GM18907 (cell line): Measurements from ENCODE around the gene RPRD1A.
"Not testable (repeated sequence)": the region's sequence is repeated elsewhere in the genome, so short reads cannot be mapped to it uniquely, and the experiment has no call there.

Experiments
- ATAC-seq: cut with Tn5 transposase; IDR thresholded peaks from one replicate; pipeline ENCODE4 v1.9.1; 2021; ENCODE audit warnings: mild to moderate bottlenecking, moderate library complexity; ENCODE audit not compliant: unreplicated experiment

The RPRD1A gene

GRCh38 chr18:36034299-36034895 lies 33.0 kb downstream of the RPRD1A start:
- ATAC-seq = no peak

GRCh38 chr18:36031903-36032302 lies 35.5 kb downstream of the RPRD1A start:
- no peak for ATAC-seq

GRCh38 chr18:36031407-36031806 lies 36.0 kb downstream of the RPRD1A start:
- no peak for ATAC-seq

GRCh38 chr18:36028859-36029258 lies 38.5 kb downstream of the RPRD1A start:
- no peak for ATAC-seq

- ATAC-seq = no peak
Measured at GRCh38 chr18:36025025-36025424, 42.3 kb downstream of the RPRD1A start.

- ATAC-seq = not testable (repeated sequence)
Measured at GRCh38 chr18:36024241-36024640, 43.1 kb downstream of the RPRD1A start.

GRCh38 chr18:36023336-36023735 lies 44.0 kb downstream of the RPRD1A start:
- ATAC-seq = no peak

GRCh38 chr18:36020174-36020711 lies 47.1 kb downstream of the RPRD1A start:
- ATAC-seq = no peak

- peak; percentile 10 for ATAC-seq
Measured at GRCh38 chr18:36017232-36017631, 50.1 kb downstream of the RPRD1A start.

- peak; percentile 94 for ATAC-seq
Measured at GRCh38 chr18:36015629-36016028, 51.7 kb downstream of the RPRD1A start.

GRCh38 chr18:36012891-36013290 lies 54.5 kb downstream of the RPRD1A start:
- no peak for ATAC-seq

GRCh38 chr18:36009214-36009613 lies 58.1 kb downstream of the RPRD1A start:
- ATAC-seq = no peak

GRCh38 chr18:36006997-36007396 lies 60.4 kb downstream of the RPRD1A start:
- no peak for ATAC-seq

- ATAC-seq = no peak
Measured at GRCh38 chr18:35999925-36000324, 67.4 kb downstream of the RPRD1A start.

- ATAC-seq = no peak
Measured at GRCh38 chr18:35998967-35999366, 68.4 kb downstream of the RPRD1A start.

- ATAC-seq = no peak
Measured at GRCh38 chr18:35993013-35993412, 74.3 kb downstream of the RPRD1A start.

GRCh38 chr18:35991696-35992095 lies 75.7 kb downstream of the RPRD1A start:
- ATAC-seq = no peak

GRCh38 chr18:35983818-35984217 lies 83.5 kb downstream of the RPRD1A start:
- no peak for ATAC-seq

- ATAC-seq = no peak
Measured at GRCh38 chr18:35983147-35983546, 84.2 kb downstream of the RPRD1A start.

- no peak for ATAC-seq
Measured at GRCh38 chr18:35982409-35983114, 84.8 kb downstream of the RPRD1A start.

GRCh38 chr18:35979112-35979511 lies 88.2 kb downstream of the RPRD1A start:
- no peak for ATAC-seq

- no peak for ATAC-seq
Measured at GRCh38 chr18:35974181-35974580, 93.2 kb downstream of the RPRD1A start.
